ENCODE results near the gene CAMP.

CAMP gene

GRCh38 chr3:48215019-48215418 is 8.3 kb upstream of the CAMP start:
- no peak for DNase-seq

- no peak for DNase-seq
Observed at GRCh38 chr3:48215466-48215865, 7.8 kb upstream of the CAMP start.

- no peak for DNase-seq
Observed at GRCh38 chr3:48215876-48216275, 7.4 kb upstream of the CAMP start.

GRCh38 chr3:48217449-48217848 is 5.8 kb upstream of the CAMP start:
- DNase-seq: no peak

- DNase-seq: no peak
Observed at GRCh38 chr3:48218537-48218936, 4.8 kb upstream of the CAMP start.

GRCh38 chr3:48219543-48219942 is 3.8 kb upstream of the CAMP start:
- no peak for DNase-seq

GRCh38 chr3:48220746-48221145 is 2.5 kb upstream of the CAMP start:
- DNase-seq: no peak

- DNase-seq: no peak
Observed at GRCh38 chr3:48225587-48225986, 2.3 kb downstream of the CAMP start.

GRCh38 chr3:48226939-48227338 is 3.6 kb downstream of the CAMP start:
- DNase-seq: no peak

- no peak for DNase-seq
Observed at GRCh38 chr3:48232232-48232631, 8.9 kb downstream of the CAMP start.

- no peak for DNase-seq
Observed at GRCh38 chr3:48232734-48233133, 9.4 kb downstream of the CAMP start.

GRCh38 chr3:48233542-48233941 is 10.2 kb downstream of the CAMP start:
- no peak for DNase-seq

- DNase-seq: no peak
Observed at GRCh38 chr3:48236531-48236930, 13.2 kb downstream of the CAMP start.

- no peak for DNase-seq
Observed at GRCh38 chr3:48238531-48239085, 15.3 kb downstream of the CAMP start.

GRCh38 chr3:48240000-48240963 is 17.0 kb downstream of the CAMP start:
- DNase-seq: no peak

- no peak for DNase-seq
Observed at GRCh38 chr3:48241796-48242455, 18.6 kb downstream of the CAMP start.

- no peak for DNase-seq
Observed at GRCh38 chr3:48243886-48244285, 20.6 kb downstream of the CAMP start.

GRCh38 chr3:48244461-48244860 is 21.2 kb downstream of the CAMP start:
- DNase-seq: no peak

GRCh38 chr3:48245136-48245535 is 21.8 kb downstream of the CAMP start:
- DNase-seq: no peak

- peak; percentile 60 for DNase-seq
Observed at GRCh38 chr3:48247401-48247811, 24.1 kb downstream of the CAMP start.

- no peak for DNase-seq
Observed at GRCh38 chr3:48248095-48248850, 25.0 kb downstream of the CAMP start.

GRCh38 chr3:48256557-48256956 is 33.3 kb downstream of the CAMP start:
- DNase-seq: no peak

GRCh38 chr3:48258530-48258929 is 35.2 kb downstream of the CAMP start:
- DNase-seq: no peak

Measured in NCI-H226 (cell line).